Esophagus muscularis mucosa (tissue), 4 donors: Measurements from ENCODE around the gene SPEF1.

ENCODE experiments used
- EP300 ChIP-seq: sonication (generic); formaldehyde crosslinking; IDR thresholded peaks from one replicate; pipeline ENCODE4 v1.6.1; 2017; ENCODE audit warnings: antibody characterized with exemption
- POLR2A ChIP-seq: fragments of 450-650 bp; IDR thresholded peaks from one replicate; pipeline ENCODE4 v1.6.1; 2017; ENCODE audit warnings: antibody characterized with exemption, moderate library complexity, mild to moderate bottlenecking, low read depth
- POLR2AphosphoS5 ChIP-seq, 2 donors: sonication (generic); formaldehyde crosslinking; IDR thresholded peaks; one replicate each; pipeline ENCODE4 v1.6.1; 2017; ENCODE audit warnings: antibody characterized with exemption in 2 of 2
- TF ChIP-seq, protein P1 (sequence below), 3 experiments: fragments of 200-600 bp in 2 of 3; fragments of 450-650 bp in 1 of 3; sonication (generic) in 2 of 3; IDR thresholded peaks; one replicate each; pipeline ENCODE4 v1.5.1; 2017 to 2019; ENCODE audit warnings: antibody characterized with exemption in 3 of 3, mild to moderate bottlenecking in 2 of 3, moderate library complexity in 1 of 3

DNA sequence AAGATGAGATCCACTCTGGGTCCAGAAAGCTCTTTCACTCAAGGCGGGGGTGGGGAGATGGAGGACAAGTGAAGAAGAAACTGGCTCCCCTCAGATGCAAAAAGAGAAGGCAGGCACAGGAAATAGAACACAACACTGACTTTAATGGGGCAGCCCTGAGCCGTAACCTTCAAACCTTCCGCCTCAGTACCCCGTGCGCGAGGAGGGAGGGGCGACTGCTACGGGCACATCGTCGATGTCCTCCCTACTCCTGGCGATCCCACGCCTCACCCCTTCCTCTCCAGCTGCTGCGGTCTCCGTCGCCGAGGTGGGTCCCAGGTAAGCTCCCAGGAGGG lies 3.9 kb downstream of the SPEF1 start:
- TF ChIP-seq, protein P1, sequence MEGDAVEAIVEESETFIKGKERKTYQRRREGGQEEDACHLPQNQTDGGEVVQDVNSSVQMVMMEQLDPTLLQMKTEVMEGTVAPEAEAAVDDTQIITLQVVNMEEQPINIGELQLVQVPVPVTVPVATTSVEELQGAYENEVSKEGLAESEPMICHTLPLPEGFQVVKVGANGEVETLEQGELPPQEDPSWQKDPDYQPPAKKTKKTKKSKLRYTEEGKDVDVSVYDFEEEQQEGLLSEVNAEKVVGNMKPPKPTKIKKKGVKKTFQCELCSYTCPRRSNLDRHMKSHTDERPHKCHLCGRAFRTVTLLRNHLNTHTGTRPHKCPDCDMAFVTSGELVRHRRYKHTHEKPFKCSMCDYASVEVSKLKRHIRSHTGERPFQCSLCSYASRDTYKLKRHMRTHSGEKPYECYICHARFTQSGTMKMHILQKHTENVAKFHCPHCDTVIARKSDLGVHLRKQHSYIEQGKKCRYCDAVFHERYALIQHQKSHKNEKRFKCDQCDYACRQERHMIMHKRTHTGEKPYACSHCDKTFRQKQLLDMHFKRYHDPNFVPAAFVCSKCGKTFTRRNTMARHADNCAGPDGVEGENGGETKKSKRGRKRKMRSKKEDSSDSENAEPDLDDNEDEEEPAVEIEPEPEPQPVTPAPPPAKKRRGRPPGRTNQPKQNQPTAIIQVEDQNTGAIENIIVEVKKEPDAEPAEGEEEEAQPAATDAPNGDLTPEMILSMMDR (IDR thresholded peaks at IDR 0.05), result no peak
- TF ChIP-seq POLR2AphosphoS5 (IDR thresholded peaks at IDR 0.05) (no peak), POLR2A (no peak), EP300 (no peak)
